Measurements from ENCODE around the gene RFX3.

DNA sequence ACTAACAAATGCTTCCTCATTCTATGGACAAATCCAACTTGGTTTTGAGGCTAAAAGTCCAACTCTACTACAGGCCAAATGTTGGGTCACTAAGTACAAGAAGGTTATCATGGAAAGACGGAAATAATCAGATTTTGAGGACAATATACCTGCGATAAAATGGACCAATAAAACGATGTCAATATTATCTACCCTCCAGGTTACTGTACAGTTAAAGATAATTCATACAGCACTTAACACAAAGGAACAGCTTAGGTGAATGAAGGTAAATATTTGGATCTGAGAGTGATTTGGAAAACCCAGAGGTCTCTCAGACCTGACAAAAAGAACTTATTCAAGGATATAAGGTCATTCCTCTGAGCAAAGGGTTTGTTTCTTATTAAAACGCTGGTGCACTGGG is 352.4 kb downstream of the RFX3 start:
- no peak for TF ChIP-seq ZNF140 (tag by site-specific recombination; IDR thresholded peaks at IDR 0.05)
- no peak for TF ChIP-seq ZNF274 (IDR thresholded peaks at IDR 0.05; ENCODE audit: low read length)
- TF ChIP-seq ZNF274 (tag by site-specific recombination; IDR thresholded peaks at IDR 0.05; ENCODE audit: borderline replicate concordance), result no peak
- no peak for TF ChIP-seq ZNF677 (tag by site-specific recombination; IDR thresholded peaks at IDR 0.05)
- TF ChIP-seq, protein P1, sequence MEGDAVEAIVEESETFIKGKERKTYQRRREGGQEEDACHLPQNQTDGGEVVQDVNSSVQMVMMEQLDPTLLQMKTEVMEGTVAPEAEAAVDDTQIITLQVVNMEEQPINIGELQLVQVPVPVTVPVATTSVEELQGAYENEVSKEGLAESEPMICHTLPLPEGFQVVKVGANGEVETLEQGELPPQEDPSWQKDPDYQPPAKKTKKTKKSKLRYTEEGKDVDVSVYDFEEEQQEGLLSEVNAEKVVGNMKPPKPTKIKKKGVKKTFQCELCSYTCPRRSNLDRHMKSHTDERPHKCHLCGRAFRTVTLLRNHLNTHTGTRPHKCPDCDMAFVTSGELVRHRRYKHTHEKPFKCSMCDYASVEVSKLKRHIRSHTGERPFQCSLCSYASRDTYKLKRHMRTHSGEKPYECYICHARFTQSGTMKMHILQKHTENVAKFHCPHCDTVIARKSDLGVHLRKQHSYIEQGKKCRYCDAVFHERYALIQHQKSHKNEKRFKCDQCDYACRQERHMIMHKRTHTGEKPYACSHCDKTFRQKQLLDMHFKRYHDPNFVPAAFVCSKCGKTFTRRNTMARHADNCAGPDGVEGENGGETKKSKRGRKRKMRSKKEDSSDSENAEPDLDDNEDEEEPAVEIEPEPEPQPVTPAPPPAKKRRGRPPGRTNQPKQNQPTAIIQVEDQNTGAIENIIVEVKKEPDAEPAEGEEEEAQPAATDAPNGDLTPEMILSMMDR (tag by site-specific recombination; IDR thresholded peaks at IDR 0.05), result no peak
- no peak for TF ChIP-seq MYNN (tag by site-specific recombination; IDR thresholded peaks at IDR 0.05; ENCODE audit: borderline replicate concordance)
- TF ChIP-seq ZNF843 (tag by site-specific recombination; IDR thresholded peaks at IDR 0.05), result no peak
- no peak for TF ChIP-seq YY2 (tag by site-specific recombination; IDR thresholded peaks at IDR 0.05)
- TF ChIP-seq RBAK (tag by site-specific recombination; IDR thresholded peaks at IDR 0.05), result no peak
- TF ChIP-seq SP2 (tag by site-specific recombination; IDR thresholded peaks at IDR 0.05), result no peak
- no peak for TF ChIP-seq GLIS1 (tag by site-specific recombination; IDR thresholded peaks at IDR 0.05)
